ENCODE results near the gene ASIC4.

Gene ASIC4

DNA sequence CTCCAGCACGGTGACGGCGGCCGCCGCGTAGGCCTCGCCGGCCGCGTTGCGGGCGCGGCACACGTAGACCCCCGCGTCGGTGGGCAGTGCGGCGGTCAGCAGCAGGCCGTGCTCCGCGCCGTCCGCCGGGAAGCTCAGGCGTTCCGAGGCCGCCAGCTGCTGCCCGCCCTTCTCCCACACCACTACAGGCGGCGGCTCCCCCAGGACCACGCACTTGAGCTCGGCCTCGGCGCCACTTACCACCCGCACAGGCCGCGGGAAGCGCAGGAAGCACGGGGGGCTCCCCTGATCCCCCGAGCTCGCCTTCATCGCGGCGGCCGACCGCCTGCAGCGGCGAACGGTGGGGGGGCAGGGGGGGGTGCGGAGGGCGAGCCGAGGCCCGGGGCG is 56.6 kb downstream of the ASIC4 start:
- no peak overlapping the region for H3K27ac Mint-ChIP-seq
- no peak overlapping the region for H3K4me3 Mint-ChIP-seq
- H3K9me3 Mint-ChIP-seq, result no peaks in the 10 kb centered on the region
- H3K36me3 Mint-ChIP-seq, result no peaks in the 10 kb centered on the region
- peaks cover 27% of the 10 kb centered on the region for H3K27me3 Mint-ChIP-seq
- H3K4me1 Mint-ChIP-seq, result peaks cover 4% of the 10 kb centered on the region
- ATAC-seq (ENCODE audit: low read depth) (peak; percentile 21), DNase-seq (ENCODE audit: low spot score in 2 of 2) (no peak)

DNA sequence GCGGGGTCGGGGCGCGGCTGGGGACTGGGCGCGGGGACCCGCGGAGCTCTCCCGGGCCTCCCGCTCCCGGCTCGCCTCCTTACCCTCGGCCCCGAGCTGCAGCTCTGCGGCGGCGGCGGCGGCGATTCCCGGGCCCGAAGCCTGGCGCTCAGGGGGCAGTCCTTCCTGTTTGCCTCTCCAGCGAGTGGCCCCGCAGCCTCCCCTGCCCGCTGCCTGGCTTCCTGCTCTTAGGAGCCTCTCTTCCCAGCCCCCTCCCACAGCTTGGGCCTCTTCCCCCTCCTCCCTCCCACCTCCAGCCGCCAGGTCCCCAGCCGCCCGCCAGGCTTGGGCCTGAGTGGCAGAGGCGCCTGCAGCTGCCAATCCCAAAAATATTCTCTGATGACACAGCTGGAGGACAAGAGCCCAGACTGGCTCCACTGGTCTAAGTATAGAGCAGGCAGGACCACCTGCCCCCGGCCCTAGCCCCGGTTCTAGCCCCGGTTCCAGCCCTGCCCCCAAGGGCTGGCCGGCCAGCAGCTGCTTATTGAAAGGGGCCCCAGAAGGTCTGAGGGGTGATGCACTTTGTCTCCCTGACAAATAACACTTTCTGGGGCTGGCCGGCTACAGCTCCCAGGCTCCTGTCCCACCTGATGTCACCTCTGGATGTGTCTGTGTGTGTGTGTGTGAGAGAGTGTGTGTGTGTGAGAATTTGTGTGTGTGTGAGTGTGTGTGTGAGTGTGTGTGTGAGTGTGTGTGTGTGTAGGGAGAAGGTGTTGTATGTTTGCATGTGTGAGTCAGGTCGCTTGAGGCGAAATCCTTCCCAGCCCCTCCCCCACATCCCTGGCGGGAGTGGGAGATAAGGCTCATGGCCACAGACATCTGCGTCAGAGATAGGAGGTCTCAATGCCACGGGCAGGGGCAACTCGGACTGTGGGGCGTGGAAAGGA is 57.3 kb downstream of the ASIC4 start, which contains the start of gene OBSL1:
Gene OBSL1 (minus strand): TSS at position 229 of the 926 bp plus-strand sequence. CDS start 307 bp downstream, outside the sequence.
- Mint-ChIP-seq H3K4me3 (peak within 1 kb of the TSS; percentile 44), H3K9me3 (no peaks in the 10 kb centered on the region), H3K27ac (no peak within 1 kb of the TSS), H3K4me1 (peaks cover 4% of the 10 kb centered on the region), H3K27me3 (peaks cover 27% of the 10 kb centered on the region), H3K36me3 (no peaks in the 10 kb centered on the region)
- DNase-seq (ENCODE audit: low spot score in 2 of 2) (no peak), ATAC-seq (ENCODE audit: low read depth) (peak; percentile 15)

DNA sequence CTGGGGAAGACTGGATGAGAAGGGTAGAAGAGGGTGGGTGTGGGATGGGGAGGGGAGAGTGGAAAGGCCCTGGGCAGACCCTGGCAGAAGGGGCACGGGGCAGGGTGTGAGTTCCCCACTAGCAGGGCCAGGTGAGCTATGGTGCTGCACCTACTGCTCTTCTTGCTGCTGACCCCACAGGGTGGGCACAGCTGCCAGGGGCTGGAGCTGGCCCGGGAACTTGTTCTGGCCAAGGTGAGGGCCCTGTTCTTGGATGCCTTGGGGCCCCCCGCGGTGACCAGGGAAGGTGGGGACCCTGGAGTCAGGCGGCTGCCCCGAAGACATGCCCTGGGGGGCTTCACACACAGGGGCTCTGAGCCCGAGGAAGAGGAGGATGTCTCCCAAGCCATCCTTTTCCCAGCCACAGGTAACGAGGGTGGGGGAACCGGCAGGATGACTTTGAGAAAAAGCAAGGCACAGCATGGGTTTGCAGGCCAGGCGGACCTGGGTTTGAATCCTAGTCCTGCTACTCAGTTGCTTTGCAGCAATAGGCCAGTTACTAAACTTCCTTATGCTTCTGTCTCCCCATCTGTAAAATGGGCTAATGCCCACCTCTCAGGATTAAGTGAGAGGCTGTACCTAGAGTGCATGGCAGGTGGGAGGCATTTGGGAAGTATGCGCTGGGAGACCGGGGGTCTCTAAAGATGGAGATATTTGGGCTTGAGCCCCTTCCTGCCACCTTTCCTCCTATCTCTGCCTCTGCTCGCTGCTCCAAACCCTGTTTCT is 58.1 kb downstream of the ASIC4 start, which contains the start of gene INHA:
Gene INHA (plus strand): TSS at position 74 of the 765 bp plus-strand sequence. CDS start 65 bp downstream, at position 139.
- H3K27me3 Mint-ChIP-seq, result peaks cover 27% of the 10 kb centered on the region
- peak within 1 kb of the TSS; percentile 44 for H3K4me3 Mint-ChIP-seq
- no peaks in the 10 kb centered on the region for H3K36me3 Mint-ChIP-seq
- no peak within 1 kb of the TSS for H3K27ac Mint-ChIP-seq
- no peaks in the 10 kb centered on the region for H3K9me3 Mint-ChIP-seq
- H3K4me1 Mint-ChIP-seq, result peaks cover 4% of the 10 kb centered on the region
- ATAC-seq (ENCODE audit: low read depth) (no peak), DNase-seq (ENCODE audit: low spot score in 2 of 2) (no peak)

DNA sequence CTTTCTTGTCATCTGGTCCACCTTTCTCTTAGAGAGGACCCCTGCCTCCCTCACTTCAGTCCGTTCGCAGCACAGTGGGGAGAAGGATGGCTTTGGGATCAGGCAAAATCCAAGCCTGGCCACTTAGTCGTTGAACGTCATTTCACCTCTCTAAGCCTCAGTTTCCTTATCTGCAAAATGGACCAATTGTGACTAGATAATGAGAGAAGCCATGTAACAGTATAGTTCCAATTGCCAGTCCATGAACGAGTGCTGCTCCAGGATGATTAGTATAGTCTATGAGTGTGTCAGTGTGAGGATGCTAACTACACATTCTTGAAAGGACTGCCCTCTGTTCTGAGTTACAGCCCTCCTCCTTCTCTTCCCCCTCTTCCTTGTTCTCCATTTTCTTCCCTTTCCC is 58.9 kb downstream of the ASIC4 start:
- H3K4me1 Mint-ChIP-seq, result peaks cover 4% of the 10 kb centered on the region
- H3K36me3 Mint-ChIP-seq, result no peaks in the 10 kb centered on the region
- no peak overlapping the region for H3K4me3 Mint-ChIP-seq
- no peaks in the 10 kb centered on the region for H3K9me3 Mint-ChIP-seq
- H3K27me3 Mint-ChIP-seq, result peaks cover 24% of the 10 kb centered on the region
- no peak overlapping the region for H3K27ac Mint-ChIP-seq
- ATAC-seq (ENCODE audit: low read depth), result no peak
- DNase-seq (ENCODE audit: low spot score in 2 of 2), result no peak

DNA sequence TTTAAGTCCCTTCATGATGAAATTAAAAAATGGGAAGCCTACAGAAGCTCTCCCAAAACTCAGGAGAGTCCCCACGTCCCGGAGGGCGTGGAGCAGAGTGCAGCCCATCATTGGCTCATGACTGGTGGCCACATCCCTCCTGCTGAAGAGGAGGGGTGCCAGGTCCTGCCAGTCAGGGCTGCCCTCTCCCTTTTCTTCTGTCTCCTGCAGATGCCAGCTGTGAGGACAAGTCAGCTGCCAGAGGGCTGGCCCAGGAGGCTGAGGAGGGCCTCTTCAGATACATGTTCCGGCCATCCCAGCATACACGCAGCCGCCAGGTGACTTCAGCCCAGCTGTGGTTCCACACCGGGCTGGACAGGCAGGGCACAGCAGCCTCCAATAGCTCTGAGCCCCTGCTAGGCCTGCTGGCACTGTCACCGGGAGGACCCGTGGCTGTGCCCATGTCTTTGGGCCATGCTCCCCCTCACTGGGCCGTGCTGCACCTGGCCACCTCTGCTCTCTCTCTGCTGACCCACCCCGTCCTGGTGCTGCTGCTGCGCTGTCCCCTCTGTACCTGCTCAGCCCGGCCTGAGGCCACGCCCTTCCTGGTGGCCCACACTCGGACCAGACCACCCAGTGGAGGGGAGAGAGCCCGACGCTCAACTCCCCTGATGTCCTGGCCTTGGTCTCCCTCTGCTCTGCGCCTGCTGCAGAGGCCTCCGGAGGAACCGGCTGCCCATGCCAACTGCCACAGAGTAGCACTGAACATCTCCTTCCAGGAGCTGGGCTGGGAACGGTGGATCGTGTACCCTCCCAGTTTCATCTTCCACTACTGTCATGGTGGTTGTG is 60.4 kb downstream of the ASIC4 start:
- H3K27ac Mint-ChIP-seq, result no peak overlapping the region
- peaks cover 4% of the 10 kb centered on the region for H3K4me1 Mint-ChIP-seq
- ATAC-seq (ENCODE audit: low read depth), result no peak
- H3K27me3 Mint-ChIP-seq, result peaks cover 27% of the 10 kb centered on the region
- H3K36me3 Mint-ChIP-seq, result no peaks in the 10 kb centered on the region
- DNase-seq (ENCODE audit: low spot score in 2 of 2), result no peak
- no peak overlapping the region for H3K4me3 Mint-ChIP-seq
- no peaks in the 10 kb centered on the region for H3K9me3 Mint-ChIP-seq

DNA sequence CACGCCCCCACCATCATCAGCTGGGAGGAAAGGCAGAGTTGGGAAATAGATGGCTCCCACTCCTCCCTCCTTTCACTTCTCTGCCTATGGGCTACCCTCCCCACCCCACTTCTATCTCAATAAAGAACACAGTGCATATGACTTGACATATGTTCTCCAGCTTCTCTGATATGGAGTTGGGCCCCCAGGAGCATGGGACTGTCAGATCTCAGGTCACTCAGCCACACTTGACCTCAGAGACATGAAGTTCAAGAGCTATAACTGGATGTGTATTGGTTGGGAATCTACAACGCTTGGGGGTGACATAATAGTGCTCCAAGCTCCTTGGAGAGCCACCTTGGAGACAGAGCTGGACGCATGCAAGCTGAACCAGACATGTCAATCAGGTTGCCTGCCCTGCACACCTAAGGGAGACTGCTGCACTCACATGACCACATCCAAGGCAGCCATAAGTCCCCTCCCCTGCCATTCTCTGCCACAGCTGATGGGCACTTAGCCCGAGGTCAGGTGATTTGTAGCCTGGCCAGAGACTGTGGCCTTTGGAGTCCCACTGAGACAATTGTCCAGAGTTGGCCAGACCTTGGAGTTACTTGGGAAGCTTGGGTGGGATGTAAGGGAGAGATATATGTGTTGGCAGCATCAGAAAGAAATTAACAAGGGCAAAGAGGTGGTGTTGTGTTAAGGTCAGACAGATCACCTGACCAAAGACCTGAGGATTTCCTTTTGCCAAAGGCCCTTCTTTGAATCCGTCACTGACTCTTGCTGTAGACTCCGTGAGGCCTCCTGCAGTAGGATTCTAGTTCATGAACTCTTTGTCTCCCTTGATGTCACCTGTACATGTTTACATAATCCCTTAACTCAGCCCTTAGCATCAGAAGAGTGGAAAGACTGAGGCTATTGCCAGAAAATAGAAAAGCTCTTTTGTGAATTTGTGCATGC is 61.6 kb downstream of the ASIC4 start:
- Mint-ChIP-seq H3K4me1 (peaks cover 4% of the 10 kb centered on the region), H3K9me3 (no peaks in the 10 kb centered on the region), H3K4me3 (no peak overlapping the region), H3K27me3 (peaks cover 26% of the 10 kb centered on the region), H3K36me3 (no peaks in the 10 kb centered on the region), H3K27ac (no peak overlapping the region)
- DNase-seq (ENCODE audit: low spot score in 2 of 2) (no peak), ATAC-seq (ENCODE audit: low read depth) (no peak)

DNA sequence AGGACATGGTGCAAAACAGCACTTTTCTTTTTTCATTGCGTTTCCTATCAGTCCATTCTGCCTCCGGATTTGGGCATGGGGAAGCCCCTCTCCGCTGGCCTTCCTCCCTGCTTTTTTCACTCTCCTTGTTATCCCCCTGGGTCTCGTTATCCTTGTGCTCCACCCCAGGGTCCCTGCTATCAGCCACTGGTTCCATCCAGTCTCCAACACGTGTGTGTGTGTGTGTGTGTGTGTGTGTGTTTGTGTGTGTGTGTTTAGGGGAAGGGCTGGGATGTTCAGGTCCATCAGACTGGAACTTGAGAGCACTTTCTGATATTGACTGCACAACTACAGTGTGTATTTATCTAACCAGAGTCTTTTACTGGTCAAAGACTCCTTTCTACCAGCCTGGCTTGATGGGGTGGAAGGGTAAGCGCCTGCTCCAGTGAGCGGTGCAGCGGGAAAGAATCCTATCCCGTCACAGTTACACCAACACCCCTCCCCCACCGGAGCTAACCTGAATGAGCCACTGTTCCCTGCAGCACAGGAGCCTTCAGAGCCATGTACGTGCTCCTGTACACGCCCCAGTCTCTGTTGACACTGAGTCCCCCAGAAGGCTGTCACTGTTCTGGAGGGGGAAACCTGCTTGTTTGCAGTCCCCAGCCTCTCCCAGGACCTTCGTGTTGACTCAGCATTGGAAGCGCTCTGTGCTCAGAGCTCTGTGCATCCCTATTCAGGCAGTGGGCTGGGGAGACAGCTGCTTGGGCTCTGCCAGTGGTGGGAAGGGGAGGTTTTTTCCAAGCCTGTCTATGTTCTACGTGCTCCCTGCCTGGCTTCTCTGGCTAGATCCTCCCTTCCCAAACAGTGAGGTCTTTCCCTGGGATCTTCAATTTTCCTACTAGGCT is 62.5 kb downstream of the ASIC4 start:
- no peak for ATAC-seq (ENCODE audit: low read depth)
- no peaks in the 10 kb centered on the region for H3K9me3 Mint-ChIP-seq
- H3K27ac Mint-ChIP-seq, result no peak overlapping the region
- DNase-seq (ENCODE audit: low spot score in 2 of 2), result no peak
- peaks cover 2% of the 10 kb centered on the region for H3K4me1 Mint-ChIP-seq
- H3K4me3 Mint-ChIP-seq, result no peak overlapping the region
- H3K36me3 Mint-ChIP-seq, result no peaks in the 10 kb centered on the region
- H3K27me3 Mint-ChIP-seq, result peaks cover 25% of the 10 kb centered on the region

DNA sequence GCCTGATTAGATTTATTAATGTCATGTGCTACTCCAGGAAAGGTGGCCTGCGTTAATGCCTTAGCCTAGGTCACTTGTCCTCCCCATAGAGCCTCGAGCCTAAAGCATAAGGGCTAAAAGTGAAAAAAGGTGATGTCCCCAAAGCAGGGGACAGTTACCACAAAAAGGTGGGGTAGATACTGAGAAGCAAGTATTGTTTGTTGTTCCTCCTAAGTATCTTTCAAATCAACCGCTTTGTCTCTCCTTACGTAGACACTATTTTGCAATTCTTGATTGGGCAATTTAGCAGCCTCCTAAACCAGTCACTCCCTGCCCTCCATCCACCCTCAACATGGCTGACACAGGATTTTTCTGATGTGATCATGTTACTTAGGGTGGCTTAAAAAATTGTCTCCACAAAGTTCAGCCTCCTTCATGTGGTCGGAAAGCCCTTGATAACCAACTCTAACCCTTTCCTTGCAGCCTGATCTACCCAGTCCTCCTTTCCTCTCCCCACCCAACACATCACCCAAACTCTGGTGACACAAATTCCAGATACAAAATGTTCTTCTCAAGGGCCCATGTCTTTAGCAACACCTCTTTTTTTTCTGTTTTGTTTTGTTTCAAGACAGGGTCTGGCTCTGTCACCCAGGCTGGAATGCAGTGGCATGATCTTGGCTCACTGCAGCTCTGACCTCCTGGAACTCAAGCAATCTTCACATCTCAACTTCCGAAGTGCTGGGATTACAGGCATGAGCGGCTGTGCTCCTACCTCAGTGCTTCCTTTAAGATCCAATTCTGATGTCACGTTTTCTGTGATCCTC is 64.7 kb downstream of the ASIC4 start:
- Mint-ChIP-seq H3K27ac (no peak overlapping the region), H3K9me3 (no peaks in the 10 kb centered on the region), H3K36me3 (no peaks in the 10 kb centered on the region), H3K27me3 (peaks cover 14% of the 10 kb centered on the region), H3K4me3 (no peak overlapping the region), H3K4me1 (no peaks in the 10 kb centered on the region)
- ATAC-seq (ENCODE audit: low read depth) (no peak), DNase-seq (ENCODE audit: low spot score in 2 of 2) (no peak)

DNA sequence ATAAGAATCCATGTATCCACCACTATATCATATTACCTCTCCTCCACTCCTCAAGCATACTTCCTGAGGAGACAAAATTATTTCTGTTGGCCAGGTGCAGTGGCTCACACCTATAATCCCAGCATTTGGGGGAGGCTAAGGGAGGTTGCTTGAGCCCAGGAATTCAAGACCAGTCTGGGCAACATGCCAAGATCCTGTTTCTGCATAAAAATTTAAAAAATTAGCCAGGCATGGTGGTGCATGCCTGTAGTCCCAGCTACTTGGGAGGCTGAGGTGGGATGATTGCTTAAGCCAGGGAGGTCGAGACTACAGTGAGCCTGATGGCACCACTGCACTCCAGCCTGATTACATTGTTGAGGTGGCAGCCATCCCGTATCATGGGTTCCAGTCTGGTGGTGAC is 67.1 kb downstream of the ASIC4 start:
- Mint-ChIP-seq H3K4me1 (no peaks in the 10 kb centered on the region), H3K27me3 (peaks cover 16% of the 10 kb centered on the region), H3K9me3 (no peaks in the 10 kb centered on the region), H3K4me3 (no peak overlapping the region), H3K36me3 (no peaks in the 10 kb centered on the region), H3K27ac (no peak overlapping the region)
- ATAC-seq (ENCODE audit: low read depth) (no peak), DNase-seq (ENCODE audit: low spot score in 2 of 2) (no peak)

All from memory B cell (primary cell).